K562 (cell line): ENCODE measurements around the gene GZMM. TPM values are rescaled to one million over a fixed set of nuclear protein-coding genes. Genes with fewer than 3 reads are reported as not detected.

Experiments
- AFF1 ChIP-seq, 2 experiments: fragments of 450-650 bp; IDR thresholded peaks; 2 replicates each; pipeline ENCODE4 v1.6.1; 2018; ENCODE audit warnings: mild to moderate bottlenecking in 2 of 2, low read depth in 1 of 2; ENCODE audit not compliant: partially characterized antibody in 2 of 2
- BRD4 ChIP-seq: fragments of 200-600 bp; sonication (generic); IDR thresholded peaks from 2 replicates; pipeline ENCODE4 v1.6.1; 2017; ENCODE audit warnings: inconsistent platforms
- CEBPG ChIP-seq, 3 experiments: fragments of 200-800 bp in 1 of 3; sonication (Bioruptor generic) in 1 of 3; sonication (generic) in 1 of 3; formaldehyde crosslinking in 1 of 3; IDR thresholded peaks in 2 of 3; conservative IDR thresholded peaks in 1 of 3; 2 replicates each; pipeline versions ENCODE4 v1.6.1 to v1.8.0; 2016 to 2022; ENCODE audit warnings: missing compliant biosample characterization in 2 of 3, missing genetic modification characterization in 2 of 3, mild to moderate bottlenecking in 1 of 3, missing genetic modification reagents in 1 of 3
- E2F8 ChIP-seq: fragments of 450-650 bp; IDR thresholded peaks from 2 replicates; pipeline ENCODE4 v1.7.1; 2018; ENCODE audit warnings: mild to moderate bottlenecking, low read depth; ENCODE audit not compliant: partially characterized antibody
- HNRNPK ChIP-seq: fragments of 200-400 bp; formaldehyde crosslinking; IDR thresholded peaks from one replicate; pipeline ENCODE4 v1.6.1; 2018; ENCODE audit warnings: mild to moderate bottlenecking, low read depth, low read length; ENCODE audit not compliant: poor library complexity, severe bottlenecking
- L3MBTL2 ChIP-seq: fragments of 450-650 bp; IDR thresholded peaks from 2 replicates; pipeline ENCODE4 v1.6.1; 2016; ENCODE audit warnings: mild to moderate bottlenecking, moderate library complexity
- LCOR ChIP-seq: sonication (generic); formaldehyde crosslinking; IDR thresholded peaks from 2 replicates; pipeline ENCODE4 v1.8.0; 2022; ENCODE audit warnings: mild to moderate bottlenecking, missing genetic modification reagents
- NCOA2 ChIP-seq, 2 experiments: fragments of 450-650 bp; IDR thresholded peaks; 2 replicates each; pipeline ENCODE4 v1.6.1; 2018; ENCODE audit warnings: mild to moderate bottlenecking in 2 of 2, moderate library complexity in 1 of 2; ENCODE audit not compliant: partially characterized antibody in 2 of 2
- NR2F6 ChIP-seq: fragments of 450-650 bp; formaldehyde crosslinking; IDR thresholded peaks from 2 replicates; pipeline ENCODE4 v1.4.0; 2020; ENCODE audit warnings: mild to moderate bottlenecking
- SIN3B ChIP-seq: fragments of 450-650 bp; IDR thresholded peaks from 2 replicates; pipeline ENCODE4 v1.6.1; 2017; ENCODE audit warnings: low read depth, mild to moderate bottlenecking, moderate library complexity
- SMARCA5 ChIP-seq: fragments of 450-650 bp; IDR thresholded peaks from 2 replicates; pipeline ENCODE4 v1.6.1; 2016
- SOX6 ChIP-seq: fragments of 450-650 bp; IDR thresholded peaks from 2 replicates; pipeline ENCODE4 v1.6.1; 2014; ENCODE audit warnings: mild to moderate bottlenecking
- TCFL5 ChIP-seq: fragments of 250-450 bp; sonication (Bioruptor Pico); conservative IDR thresholded peaks from 2 replicates; pipeline ENCODE4 v1.6.1; 2021; ENCODE audit warnings: mild to moderate bottlenecking, moderate library complexity, matching md5 sums
- TRIM24 ChIP-seq, 2 experiments: fragments of 450-650 bp; IDR thresholded peaks; 2 replicates each; pipeline ENCODE4 v1.6.1; 2016
- ZBTB49 ChIP-seq: sonication (generic); formaldehyde crosslinking; IDR thresholded peaks from 2 replicates; pipeline ENCODE4 v1.8.0; 2022; ENCODE audit warnings: missing genetic modification reagents, mild to moderate bottlenecking, borderline replicate concordance
- ZNF395 ChIP-seq: fragments of 200-800 bp; sonication (Bioruptor generic); IDR thresholded peaks from 2 replicates; pipeline ENCODE4 v1.6.1; 2017; ENCODE audit warnings: missing genetic modification characterization, missing compliant biosample characterization
- ZNF57 ChIP-seq: fragments of 450-650 bp; formaldehyde crosslinking; IDR thresholded peaks from 2 replicates; pipeline ENCODE4 v1.4.0; 2020; ENCODE audit warnings: mild to moderate bottlenecking, moderate library complexity
- polyA plus RNA-seq, 8 experiments: library from polyadenylated mRNA; depleted of rRNA in 4 of 8; stranded (reverse) in 5 of 8; unstranded in 3 of 8; fragments of >200 nt; fragmentation: Nextera tagmentation in 2 of 8; fragmentation: Illumina TruSeq in 1 of 8; extraction: Ambion mirVana in 2 of 8; extraction: Trizol in 1 of 8; gene quantifications; 2 replicates each; pipeline versions ENCODE4 v1.2.1 to v1.2.3, GENCODE V29; 2011 to 2014; ENCODE audit warnings: inconsistent platforms in 1 of 8, missing spikeins in 1 of 8
- total RNA-seq, 7 experiments: library from RNA; depleted of rRNA in 6 of 7; stranded (reverse); fragments of >200 nt in 6 of 7; fragmentation: Illumina TruSeq in 2 of 7; extraction: Trizol in 2 of 7; gene quantifications; 2 replicates each; pipeline versions ENCODE4 v1.2.1 to v1.2.3, GENCODE V29; 2011 to 2021; ENCODE audit warnings: low replicate concordance in 1 of 7

The GZMM gene
- total and polyA plus RNA-seq, 9 of the 15 experiments (the other 6 are each of a cell fraction or from before 2014, with no cell fraction given), result 0.08 to 2.6 (median 0.70) TPM; not detected in 2

GRCh38 chr19:570937-571565 is 27.2 kb downstream of the GZMM start (continued):
- TF ChIP-seq ZNF395 (CRISPR knock-in tag) (no peak), SMARCA5 (no peak), BRD4 (peak; percentile 46; the same call in 1 of the 2 replicates), ZNF57 (CRISPR knock-in tag) (no peak), ZBTB49 (no peak), E2F8 (no peak), NR2F6 (CRISPR knock-in tag) (no peak), TRIM24 (IDR thresholded peaks at IDR 0.05) (peak in 1 of 2 experiments; percentile 69; a peak in 2 of 4 replicates), LCOR (0 out of 2 replicates have a peak, but pooled peaks have one; percentile 56), TCFL5 (CRISPR knock-in tag) (no peak), AFF1 (IDR thresholded peaks at IDR 0.05; ENCODE audit: low read depth in 1 of 2, partially characterized antibody in 2 of 2) (peak in 1 of 2 experiments; percentile 34), HNRNPK (no peak), SOX6 (no peak), SIN3B (no peak), NCOA2 (IDR thresholded peaks at IDR 0.05; ENCODE audit: partially characterized antibody in 2 of 2) (no peak), L3MBTL2 (peak; percentile 86), CEBPG (CRISPR knock-in tag; IDR thresholded peaks at IDR 0.05) (peak; percentile 45), CEBPG (tag; conservative IDR thresholded peaks at IDR 0.05 in 1 of 2, IDR thresholded peaks at IDR 0.05 in 1 of 2) (no peak)
